DOHH2 (cell line): Measurements from ENCODE around the gene CEMIP2.

Source experiments
- EZH2phosphoT487 ChIP-seq: fragments of 200-600 bp; sonication (generic); IDR thresholded peaks from 2 replicates; pipeline ENCODE4 v1.6.1; 2017; ENCODE audit warnings: borderline replicate concordance, mild to moderate bottlenecking, antibody characterized with exemption, low read length, moderate library complexity, mixed read lengths
- TF ChIP-seq, protein P1 (sequence below): fragments of 200-600 bp; sonication (generic); IDR thresholded peaks from one replicate; pipeline ENCODE4 v1.5.1; 2014; ENCODE audit warnings: antibody characterized with exemption, mild to moderate bottlenecking, low read depth, low read length; ENCODE audit not compliant: poor library complexity, severe bottlenecking

DNA sequence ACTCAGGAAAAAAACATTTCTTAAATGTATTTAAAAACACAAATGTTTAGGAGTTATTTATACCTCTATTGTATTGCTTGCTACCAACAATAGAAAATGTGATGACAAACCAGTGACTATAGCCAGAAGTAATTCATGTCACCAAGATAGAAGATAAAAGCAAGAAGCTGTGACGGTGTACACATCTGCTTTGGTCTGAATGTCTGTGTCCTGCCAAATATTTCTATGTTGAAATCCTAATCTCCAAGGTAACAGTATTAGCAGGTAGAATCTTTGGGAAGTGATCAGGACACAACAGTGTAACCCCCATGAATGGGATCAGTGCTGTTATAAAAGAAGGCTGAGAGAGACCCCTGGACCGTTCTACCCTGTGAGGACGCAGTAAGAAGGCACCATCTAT, 74.7 kb downstream of the CEMIP2 start:
- TF ChIP-seq, protein P1, sequence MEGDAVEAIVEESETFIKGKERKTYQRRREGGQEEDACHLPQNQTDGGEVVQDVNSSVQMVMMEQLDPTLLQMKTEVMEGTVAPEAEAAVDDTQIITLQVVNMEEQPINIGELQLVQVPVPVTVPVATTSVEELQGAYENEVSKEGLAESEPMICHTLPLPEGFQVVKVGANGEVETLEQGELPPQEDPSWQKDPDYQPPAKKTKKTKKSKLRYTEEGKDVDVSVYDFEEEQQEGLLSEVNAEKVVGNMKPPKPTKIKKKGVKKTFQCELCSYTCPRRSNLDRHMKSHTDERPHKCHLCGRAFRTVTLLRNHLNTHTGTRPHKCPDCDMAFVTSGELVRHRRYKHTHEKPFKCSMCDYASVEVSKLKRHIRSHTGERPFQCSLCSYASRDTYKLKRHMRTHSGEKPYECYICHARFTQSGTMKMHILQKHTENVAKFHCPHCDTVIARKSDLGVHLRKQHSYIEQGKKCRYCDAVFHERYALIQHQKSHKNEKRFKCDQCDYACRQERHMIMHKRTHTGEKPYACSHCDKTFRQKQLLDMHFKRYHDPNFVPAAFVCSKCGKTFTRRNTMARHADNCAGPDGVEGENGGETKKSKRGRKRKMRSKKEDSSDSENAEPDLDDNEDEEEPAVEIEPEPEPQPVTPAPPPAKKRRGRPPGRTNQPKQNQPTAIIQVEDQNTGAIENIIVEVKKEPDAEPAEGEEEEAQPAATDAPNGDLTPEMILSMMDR, result no peak
- TF ChIP-seq EZH2phosphoT487, result no peak
